HG03439 (cell line): Measurements from ENCODE around the gene RRBP1.

Experiments used
- ATAC-seq: cut with Tn5 transposase; IDR thresholded peaks from one replicate; pipeline ENCODE4 v1.9.1; 2021; ENCODE audit warnings: mild to moderate bottlenecking, moderate library complexity; ENCODE audit not compliant: unreplicated experiment

RRBP1 gene

GRCh38 chr20:17613328-17614175, 68.5 kb downstream of the RRBP1 start:
- no peak for ATAC-seq

GRCh38 chr20:17612992-17613327, 69.1 kb downstream of the RRBP1 start:
- no peak for ATAC-seq

DNA sequence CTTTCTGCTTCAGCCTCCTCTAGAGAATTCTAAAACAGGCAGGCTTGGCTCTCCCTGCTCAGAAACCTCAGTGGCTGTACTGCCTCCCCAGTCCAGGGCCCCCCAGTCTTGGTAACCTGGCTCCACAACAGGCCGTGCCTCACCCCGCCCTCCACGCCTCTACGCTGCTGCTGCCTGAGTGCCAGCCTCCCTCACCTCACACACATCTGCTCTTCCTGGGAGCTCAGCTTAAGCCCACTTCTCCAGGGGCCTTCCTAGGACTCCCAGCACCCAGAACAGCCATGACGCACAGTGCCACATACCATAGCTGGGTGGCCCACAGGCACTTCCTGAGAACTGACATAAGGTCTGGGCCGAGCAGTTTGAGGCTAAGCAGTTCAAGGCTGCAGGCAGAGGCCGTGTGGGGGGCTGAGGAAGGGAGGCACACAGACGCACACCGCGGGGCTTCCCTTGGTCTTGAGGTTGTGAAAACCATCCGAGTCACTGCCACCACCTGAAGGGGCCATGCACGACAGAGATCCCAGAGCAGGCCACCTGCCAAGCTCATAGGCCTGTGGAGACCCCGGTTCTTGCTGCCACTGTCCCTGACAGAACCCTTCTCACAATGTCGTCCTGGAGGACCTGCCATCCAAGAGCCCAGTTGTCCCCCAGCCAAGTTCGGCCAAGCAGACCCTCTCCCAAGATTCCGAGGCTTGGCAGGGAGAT, 69.6 kb downstream of the RRBP1 start:
- ATAC-seq: no peak

- no peak for ATAC-seq
These were observed 70.3 kb downstream of the RRBP1 start for GRCh38 chr20:17611540-17612286.

GRCh38 chr20:17611290-17611539, 70.8 kb downstream of the RRBP1 start:
- ATAC-seq: no peak

DNA sequence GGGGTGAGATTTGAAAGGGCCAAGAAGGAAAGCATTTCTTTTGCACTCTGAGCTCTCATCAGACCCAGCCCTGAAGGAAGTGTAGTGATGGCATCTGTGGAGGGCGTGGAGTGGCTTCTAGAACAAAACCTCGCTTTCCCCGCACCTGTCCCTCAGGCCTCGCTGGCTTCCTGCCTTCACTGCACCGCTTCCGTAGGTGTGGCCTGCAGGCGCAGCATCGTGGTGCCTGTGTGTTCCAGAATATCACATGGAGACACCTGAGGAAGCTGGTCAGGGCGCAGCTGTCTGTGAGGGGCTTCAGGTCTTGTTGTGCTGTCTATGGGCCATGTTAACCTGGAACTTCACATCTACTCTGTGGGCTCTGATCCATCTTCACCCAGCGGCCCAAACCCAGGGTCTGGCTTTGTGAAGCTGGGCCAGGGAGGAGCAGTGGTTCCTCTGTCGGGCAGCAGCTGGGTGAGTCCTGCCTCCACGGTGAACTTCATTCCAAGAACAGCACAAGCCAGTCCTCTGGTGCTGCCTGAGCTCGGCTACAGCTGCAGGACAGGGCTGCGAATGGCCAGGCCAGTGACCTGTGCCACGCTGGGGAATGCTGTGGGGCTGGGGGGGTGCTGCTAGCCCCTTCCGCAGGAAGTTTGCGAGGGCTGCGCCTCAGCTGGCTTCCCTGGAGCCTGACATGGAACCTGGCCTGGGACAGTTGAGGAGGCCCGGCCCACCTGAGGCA, 71.3 kb downstream of the RRBP1 start:
- no peak for ATAC-seq

- ATAC-seq: no peak
These were observed 72.1 kb downstream of the RRBP1 start for GRCh38 chr20:17609811-17610377.

DNA sequence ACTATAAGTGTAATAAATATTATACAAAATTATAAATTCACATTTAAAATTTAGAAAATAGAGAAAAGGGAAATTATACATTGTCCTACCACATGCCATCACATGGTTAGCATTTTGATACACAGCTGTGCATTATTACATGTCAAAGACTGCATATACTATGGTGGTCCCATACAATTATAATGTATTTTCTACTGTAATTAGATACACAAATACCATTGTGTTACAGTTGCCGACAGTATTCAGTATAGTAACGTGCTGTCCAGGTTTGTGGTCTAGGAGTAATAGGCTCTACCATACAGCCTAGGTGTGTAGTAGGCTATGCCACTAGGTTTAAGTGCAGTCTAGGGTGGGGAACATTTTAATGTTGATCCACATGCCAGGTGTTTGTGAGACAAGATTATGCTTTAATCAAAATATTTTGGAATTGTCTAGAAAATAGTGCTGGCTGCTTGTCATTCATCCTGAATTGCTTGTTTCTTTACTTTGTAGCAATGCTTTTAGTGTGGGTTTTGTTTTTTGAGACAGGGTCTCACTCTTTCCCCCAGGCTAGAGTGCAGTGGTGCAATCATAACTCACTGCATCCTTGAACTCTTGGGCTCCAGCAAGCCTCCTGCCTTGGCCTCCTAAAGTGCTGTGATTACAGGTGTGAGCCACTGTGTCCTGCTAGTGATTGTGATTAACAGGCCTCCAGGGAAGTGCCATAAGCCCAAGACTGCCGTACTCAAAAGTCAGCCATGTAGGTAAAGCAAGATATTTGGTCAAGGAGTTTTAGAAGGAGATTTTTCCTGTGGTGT, 73.1 kb downstream of the RRBP1 start:
- ATAC-seq: no peak

- ATAC-seq: no peak
These were observed 76.0 kb downstream of the RRBP1 start for GRCh38 chr20:17606001-17606400.

DNA sequence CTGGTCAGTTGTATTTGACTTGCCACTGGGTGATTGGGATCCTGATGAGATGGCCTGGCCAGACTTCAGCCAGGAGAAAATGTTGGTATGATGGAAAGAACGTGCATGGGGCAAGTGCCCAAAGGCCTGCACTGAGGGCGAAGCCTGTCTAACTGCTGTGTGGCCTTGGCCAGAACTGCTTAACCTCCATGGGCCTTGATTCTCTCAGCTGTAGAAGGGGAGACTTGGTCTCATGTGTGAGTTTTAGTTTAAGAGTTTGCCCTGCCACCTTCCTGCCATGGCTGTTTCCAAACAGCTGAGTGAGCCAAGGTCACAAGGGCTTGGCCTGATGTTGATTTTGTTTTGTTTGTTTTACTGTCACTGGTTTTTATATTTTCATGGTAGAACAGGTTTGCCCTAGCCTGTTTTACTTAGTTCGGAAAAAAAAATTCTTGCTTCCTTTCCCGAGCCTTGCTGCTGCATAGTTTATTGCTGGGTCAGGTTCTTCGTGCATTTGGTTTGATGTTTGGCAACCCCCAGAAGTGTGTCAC, 76.8 kb downstream of the RRBP1 start:
- ATAC-seq: no peak

DNA sequence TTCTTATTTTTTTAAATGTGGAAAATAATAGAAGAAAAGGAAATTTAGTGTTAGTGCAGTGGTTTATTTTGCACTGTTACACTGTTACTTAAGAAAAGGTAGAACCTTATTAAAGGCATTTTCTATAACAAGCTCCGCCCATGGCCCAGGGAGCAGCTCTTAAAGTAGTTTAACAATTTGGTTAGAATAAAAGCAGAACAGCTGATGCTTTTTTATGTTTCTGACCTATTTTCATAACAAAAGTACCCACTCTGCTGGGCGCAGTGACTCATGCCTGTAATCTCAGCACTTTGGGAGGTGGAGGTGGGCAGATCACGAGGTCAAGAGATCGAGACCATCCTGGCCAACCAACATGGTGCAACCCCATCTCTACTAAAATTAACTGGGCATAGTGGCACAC, 79.5 kb downstream of the RRBP1 start:
- ATAC-seq: no peak

GRCh38 chr20:17601957-17602356, 80.1 kb downstream of the RRBP1 start:
- ATAC-seq: no peak

- ATAC-seq: no peak
These were observed 84.0 kb downstream of the RRBP1 start for GRCh38 chr20:17598013-17598550.

DNA sequence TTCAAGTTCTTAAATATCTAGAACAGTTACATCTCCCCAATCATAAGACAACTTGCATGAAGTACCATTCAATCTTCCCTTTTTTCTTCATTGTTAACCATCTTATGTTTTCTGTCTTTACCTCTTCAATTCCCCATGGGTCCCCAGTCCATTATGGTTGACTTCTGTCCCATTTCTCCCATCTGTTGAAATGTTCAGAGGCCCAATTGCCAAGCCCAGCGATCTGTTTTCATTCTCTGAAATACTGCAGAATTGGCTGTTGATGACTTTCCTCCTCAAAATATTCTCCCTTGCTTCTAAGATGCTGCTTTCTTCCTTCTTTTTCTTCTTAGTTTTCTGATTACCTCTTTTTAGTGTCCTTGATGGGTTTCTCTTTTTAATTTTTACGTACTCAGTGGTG, 86.2 kb downstream of the RRBP1 start:
- ATAC-seq: no peak

DNA sequence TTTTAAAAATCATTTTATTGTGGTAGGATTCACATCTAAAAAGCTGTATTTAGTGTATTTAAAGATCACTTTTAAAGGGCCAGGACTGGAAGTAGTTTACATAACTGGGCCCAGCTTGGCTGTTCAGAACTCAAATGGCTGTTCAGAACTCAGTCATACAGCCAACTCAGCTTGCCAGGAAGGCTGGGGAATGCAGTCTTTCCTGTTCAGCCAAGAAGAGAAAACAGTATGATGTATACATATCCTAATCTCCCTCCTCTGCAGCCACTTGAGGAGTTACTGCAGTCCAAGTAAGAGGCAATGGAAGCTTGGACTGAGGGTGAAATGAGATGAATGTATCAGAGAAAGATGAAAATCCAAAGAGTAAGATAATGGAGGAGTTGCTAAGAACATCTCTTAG, 87.6 kb downstream of the RRBP1 start:
- no peak for ATAC-seq

- no peak for ATAC-seq
These were observed 88.1 kb downstream of the RRBP1 start for GRCh38 chr20:17593902-17594301.

GRCh38 chr20:17590245-17590644, 91.8 kb downstream of the RRBP1 start:
- no peak for ATAC-seq

- no peak for ATAC-seq
These were observed 92.7 kb downstream of the RRBP1 start for GRCh38 chr20:17589161-17589834.

DNA sequence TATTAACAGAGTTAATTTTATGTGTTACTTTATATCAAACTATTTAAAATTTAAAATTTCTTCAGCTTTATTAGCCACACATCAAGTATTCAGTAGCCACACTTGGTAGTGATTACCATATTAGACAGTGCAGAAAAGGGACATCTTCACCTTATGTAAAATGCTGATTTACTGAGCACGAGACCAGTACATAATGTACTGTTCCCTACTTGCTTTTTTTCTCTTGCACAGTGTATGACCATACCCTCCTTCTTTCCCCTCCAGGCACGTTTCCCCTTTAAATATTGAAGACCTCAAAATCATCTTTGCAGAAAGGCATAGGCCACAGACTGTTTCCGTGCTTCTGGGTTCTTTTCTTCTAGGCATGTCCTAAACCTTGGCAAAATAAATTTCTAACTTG, 94.2 kb downstream of the RRBP1 start:
- no peak for ATAC-seq
